Epithelial cell of esophagus (primary cell): ENCODE data around the gene CASP1.
A peak's percentile ranks its signal among the peaks of the same experiment; 100 is the strongest.

Source experiments
- DNase-seq: peaks from one replicate; pipeline ENCODE4 v3.0.0; 2010; ENCODE audit warnings: low read depth
- H3K4me3 ChIP-seq: 2 replicates; pipeline ENCODE4 v1.5.1; 2011; ENCODE audit warnings: mild to moderate bottlenecking, low read length, control low read depth
- TF ChIP-seq, protein P1 (sequence below): IDR thresholded peaks from 2 replicates; pipeline ENCODE4 v1.5.1; 2011; ENCODE audit warnings: low read depth, mild to moderate bottlenecking, low read length, control low read depth, inconsistent platforms; ENCODE audit not compliant: insufficient read depth; ENCODE audit errors: missing control alignments

Gene CASP1

DNA sequence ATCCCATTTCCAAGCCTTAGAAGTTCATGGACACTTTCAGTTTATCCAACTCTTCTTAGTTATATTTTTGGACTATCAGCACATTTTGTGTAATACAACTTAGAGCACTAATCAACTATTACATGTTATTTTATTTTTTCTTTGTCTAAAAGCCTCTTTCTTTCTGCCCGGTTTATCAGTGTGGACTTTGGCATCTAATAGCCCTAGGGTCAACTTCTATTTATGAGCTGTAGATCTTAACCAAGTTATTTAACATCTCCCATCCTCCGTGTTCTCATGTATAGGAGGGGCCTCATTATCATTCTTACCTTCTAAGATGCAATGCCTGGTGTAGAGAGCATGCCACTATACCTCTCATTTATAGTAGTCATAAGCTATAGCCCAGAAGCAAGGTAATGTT, 5.8 kb upstream of the CASP1 start:
- H3K4me3 ChIP-seq = no peak overlapping the region
- DNase-seq = no peak
- TF ChIP-seq, protein P1, sequence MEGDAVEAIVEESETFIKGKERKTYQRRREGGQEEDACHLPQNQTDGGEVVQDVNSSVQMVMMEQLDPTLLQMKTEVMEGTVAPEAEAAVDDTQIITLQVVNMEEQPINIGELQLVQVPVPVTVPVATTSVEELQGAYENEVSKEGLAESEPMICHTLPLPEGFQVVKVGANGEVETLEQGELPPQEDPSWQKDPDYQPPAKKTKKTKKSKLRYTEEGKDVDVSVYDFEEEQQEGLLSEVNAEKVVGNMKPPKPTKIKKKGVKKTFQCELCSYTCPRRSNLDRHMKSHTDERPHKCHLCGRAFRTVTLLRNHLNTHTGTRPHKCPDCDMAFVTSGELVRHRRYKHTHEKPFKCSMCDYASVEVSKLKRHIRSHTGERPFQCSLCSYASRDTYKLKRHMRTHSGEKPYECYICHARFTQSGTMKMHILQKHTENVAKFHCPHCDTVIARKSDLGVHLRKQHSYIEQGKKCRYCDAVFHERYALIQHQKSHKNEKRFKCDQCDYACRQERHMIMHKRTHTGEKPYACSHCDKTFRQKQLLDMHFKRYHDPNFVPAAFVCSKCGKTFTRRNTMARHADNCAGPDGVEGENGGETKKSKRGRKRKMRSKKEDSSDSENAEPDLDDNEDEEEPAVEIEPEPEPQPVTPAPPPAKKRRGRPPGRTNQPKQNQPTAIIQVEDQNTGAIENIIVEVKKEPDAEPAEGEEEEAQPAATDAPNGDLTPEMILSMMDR = no peak

DNA sequence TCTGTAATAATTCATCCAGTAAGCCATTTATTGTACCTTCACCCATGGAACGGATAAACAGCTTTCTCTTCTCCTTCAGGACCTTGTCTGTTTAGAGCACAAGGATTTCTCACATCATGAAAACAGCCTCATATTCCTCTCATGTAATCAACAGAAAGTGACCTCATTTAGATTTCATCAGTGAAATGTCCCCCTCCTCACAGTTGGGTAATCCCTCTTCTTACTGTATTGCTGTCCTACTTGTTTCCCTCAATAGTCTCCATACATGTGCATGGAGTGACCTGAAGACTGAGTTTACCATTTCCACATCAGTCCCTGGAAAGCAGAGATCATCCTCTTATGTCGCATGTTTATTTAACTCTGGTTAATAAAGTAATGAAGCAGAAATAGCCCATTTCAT, 556 bp downstream of the CASP1 start:
- peak; percentile 2 for DNase-seq
- peak overlapping the region; percentile 60 for H3K4me3 ChIP-seq

DNA sequence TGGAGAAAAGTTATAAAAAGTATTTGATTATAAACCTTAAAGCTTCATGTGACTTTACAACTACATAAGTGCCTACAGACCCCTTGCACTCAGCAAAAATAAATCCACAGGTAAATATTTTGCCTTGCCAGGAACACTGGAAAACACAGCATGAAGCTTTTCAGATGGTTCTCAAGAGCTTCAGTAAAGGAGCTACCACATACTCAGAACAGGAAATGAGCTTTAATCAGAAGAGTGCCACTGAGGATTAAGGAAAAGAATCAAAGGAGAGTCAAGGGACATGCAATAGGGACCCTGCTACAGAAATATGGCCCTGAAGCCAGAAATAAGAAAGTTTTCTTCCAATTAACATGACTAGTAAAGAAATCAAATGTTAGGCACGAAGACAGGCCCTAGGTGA, 1.2 kb downstream of the CASP1 start:
- peak; percentile 4 for DNase-seq
- H3K4me3 ChIP-seq = peak overlapping the region; percentile 60
- TF ChIP-seq, protein P1 = no peak

DNA sequence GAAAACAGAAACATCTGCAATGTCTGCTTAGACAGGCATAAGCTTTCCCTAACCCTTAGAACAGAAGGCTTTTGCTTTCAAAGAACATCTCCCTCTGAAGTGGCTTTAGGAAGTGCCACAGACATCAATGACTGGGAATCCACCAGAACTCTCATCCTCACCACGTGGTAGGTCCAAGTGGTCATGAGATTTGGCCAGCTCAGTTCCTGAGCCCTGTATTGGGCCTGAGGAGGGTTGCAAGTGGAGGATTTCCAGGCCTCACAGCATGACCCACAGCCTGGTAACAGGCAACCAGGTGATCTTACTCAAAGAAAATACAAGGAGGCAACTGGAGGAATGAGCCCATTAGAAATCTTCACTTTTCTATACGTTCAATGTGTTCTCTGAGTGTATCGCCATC, 1.6 kb downstream of the CASP1 start:
- TF ChIP-seq, protein P1 = no peak
- peak; percentile 6 for DNase-seq
- H3K4me3 ChIP-seq = no peak overlapping the region

DNA sequence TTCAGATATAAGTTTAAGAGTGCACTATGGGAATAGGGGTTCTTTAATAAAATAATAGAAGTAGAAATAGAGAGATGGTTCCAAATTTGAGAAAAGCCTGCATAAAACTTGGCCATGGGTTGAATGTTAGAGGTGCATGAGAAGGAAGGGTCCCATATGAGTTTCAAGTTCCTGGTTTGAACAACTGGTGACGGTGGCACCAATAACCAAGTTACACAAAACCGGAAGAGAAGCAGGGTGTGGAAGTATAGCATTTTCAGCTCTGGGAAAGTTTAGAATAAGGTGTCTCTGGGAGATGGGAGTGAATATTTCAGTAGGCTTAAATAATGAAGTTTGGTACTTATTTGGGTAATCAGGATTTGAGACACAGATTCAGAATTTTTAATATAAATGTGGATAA, 2.4 kb downstream of the CASP1 start:
- no peak for DNase-seq
- TF ChIP-seq, protein P1 = no peak
- no peak overlapping the region for H3K4me3 ChIP-seq

DNA sequence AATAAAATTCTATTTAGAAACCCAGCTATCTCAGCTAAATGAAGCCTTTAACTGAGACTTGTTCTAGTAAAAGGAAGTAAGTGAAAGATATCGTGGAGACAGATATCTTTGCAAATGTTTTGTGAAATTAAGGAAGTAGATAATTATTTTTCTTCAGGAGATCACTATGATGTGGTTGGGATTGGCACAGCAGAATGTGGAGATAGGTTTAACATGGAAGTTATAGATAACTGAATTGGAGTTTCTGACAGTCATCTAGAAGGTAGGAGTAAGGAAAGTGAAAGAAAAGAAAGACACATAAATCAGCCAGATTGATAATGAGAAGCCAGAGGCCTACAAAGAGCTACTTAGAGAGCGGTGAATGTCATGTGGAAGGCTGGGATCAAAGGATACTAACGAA, 7.3 kb downstream of the CASP1 start:
- TF ChIP-seq, protein P1 = no peak
- no peak overlapping the region for H3K4me3 ChIP-seq
- no peak for DNase-seq

DNA sequence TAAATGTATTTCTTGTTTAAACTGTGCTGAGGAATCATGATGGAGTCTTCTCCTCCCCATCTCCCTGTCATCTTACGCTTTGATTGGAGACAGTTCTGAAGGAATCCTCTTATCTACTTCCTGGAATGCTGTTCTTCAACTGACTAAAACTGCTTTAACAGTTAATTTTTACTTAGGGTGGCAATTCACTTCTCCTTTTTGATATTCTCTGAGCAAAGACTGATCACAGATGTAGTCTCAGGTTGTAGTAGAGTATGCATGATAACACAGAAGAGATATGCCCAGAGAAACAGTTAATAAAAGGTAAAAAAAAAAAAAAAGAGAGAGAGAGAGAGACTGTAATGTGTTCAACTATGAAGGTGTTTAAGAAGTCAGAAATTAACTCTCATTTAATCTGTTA, 10.6 kb downstream of the CASP1 start:
- no peak for DNase-seq

DNA sequence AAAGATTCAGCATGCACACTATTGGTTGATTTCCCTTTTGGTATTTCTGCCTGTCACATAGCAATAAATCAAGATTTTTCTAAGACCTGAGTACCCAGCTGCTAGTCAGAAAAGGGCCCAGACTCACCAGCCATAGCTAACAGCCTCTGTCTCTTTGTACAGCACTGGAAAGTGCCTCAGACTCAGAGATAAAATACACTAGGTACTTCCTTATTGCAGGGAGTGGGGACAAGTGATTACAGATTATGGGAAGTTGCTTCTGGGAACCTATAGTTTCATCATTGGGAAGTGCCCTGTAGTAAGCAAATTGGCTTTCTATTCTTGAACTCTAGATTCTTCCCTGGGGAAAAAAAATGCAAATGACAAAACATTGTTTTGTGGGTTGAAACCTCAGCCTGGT, 11.9 kb downstream of the CASP1 start, which contains the start of gene CASP5:
Gene CASP5, minus strand, starts transcription at position 166 of the 400 bp plus-strand sequence. Its CDS starts 32 bp downstream, at position 134.
- no peak for DNase-seq
- no peak within 1 kb of the TSS for H3K4me3 ChIP-seq
- TF ChIP-seq, protein P1 = no peak

More for the DNA sequence above, 10.6 kb downstream of the CASP1 start:
- H3K4me3 ChIP-seq = no peak overlapping the region
- TF ChIP-seq, protein P1 = no peak
